ENCODE measurements around the gene HIGD1A.
A peak's percentile ranks its signal among the peaks of the same experiment; 100 is the strongest.
"Not testable (repeated sequence)": the region's sequence is repeated elsewhere in the genome, so short reads cannot be mapped to it uniquely, and the experiment has no call there.

HIGD1A gene

DNA sequence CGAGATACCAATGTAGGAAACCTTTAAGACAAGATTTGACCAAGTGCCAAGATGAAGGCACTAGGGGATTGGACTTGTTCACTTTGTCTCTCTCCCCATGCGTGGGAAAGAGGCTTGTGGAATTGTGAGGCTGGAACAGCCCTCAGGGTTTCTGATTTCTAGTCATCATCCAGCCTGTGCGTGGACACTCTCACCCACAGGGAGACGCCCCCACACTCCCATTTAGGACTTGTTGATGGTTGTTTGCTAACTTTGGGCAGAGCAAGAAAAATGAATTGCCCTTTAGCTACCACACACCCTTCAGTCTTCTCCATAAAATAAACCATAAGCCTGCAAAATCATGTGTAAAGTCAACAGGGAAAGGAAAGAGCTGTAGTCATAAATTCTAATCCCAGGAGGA is 23.4 kb upstream of the HIGD1A start:
- DNase-seq = no peak

DNA sequence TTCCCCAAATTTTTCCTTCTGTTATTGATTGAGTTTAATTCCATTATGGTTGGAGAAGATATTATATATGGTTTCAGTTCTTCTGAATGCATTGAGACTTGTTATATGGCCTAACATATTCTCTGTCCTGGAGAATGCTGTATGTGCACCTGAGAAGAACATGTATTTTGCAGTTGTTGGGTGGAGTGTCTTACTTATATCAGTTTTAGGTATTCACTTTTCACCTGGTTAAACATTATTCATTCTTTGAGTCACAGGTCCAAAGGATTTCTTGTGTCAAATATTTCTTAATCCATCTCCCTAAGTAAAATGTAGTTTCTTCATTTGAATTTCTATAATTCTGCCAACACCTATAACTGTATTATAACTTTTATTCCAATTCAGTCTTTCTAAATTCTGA is 22.7 kb upstream of the HIGD1A start:
- DNase-seq = no peak

- no peak for DNase-seq
Observed at GRCh38 chr3:42826141-42826540, 21.9 kb upstream of the HIGD1A start.

GRCh38 chr3:42823351-42823750 is 19.1 kb upstream of the HIGD1A start:
- no peak for DNase-seq

GRCh38 chr3:42822828-42823227 is 18.5 kb upstream of the HIGD1A start:
- no peak for DNase-seq

GRCh38 chr3:42820746-42821051 is 16.4 kb upstream of the HIGD1A start:
- DNase-seq = no peak

DNA sequence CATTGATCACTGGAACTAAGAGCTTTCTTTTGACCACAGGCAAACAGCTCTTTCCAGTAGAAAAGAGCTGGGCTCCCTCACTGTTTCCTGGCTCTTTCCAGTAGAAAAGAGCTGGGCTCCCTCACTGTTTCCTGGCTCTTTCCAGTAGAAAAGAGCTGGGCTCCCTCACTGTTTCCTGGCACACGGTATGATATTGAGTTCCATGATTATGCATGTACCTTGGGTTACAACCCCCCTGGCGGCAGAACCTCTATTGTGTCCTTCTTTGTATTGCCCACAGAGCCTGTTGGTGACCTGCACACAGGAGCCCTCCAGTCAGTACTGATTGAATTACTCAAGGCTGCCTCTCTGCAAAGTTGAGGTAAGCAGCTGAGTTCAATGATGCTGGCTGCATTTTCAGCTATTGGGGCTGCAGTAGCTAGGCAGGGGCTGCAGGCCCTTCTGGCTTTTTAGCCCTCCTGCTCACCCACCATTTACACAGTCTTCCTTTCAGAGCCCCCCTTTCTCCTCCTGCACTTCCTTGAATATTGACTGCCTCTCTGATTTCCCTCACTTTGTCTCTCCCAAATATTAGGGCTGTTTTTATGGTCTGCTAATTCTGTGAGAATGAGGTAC is 15.2 kb upstream of the HIGD1A start:
- DNase-seq = peak; percentile 41

- no peak for DNase-seq
Observed at GRCh38 chr3:42815826-42816225, 11.5 kb upstream of the HIGD1A start.

DNA sequence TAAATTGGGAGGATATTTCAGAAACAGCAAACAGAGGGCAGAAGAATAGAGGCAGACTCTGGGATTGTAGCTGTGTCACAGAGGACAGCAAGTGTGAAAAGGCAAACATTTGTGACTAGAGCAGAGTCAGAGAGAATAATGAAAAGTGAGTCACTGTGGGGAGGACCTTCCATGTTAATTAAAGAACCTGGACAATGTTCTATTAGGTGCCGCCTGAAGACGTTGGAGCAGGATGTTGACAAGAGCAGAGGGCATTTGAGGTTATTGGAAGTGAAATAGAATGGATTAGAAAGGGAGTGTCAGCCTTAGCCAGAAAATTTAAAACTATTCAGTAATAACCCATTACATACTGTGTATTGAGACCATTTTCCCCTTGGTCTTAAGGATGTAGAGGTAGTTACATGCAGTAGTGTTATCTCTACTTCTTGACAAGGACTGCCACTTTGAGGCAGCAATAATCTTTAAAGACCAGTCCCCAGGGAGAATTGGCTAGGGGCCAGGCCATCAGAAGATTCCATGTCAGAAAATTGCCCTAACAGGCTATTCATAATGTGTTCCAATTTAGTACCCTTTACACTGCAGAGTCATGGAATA is 10.7 kb upstream of the HIGD1A start:
- peak; percentile 4 for DNase-seq

GRCh38 chr3:42814246-42814645 is 10.0 kb upstream of the HIGD1A start:
- no peak for DNase-seq

GRCh38 chr3:42811118-42811883 is 7.0 kb upstream of the HIGD1A start:
- DNase-seq = not testable (repeated sequence)

GRCh38 chr3:42810706-42811105 is 6.4 kb upstream of the HIGD1A start:
- DNase-seq = not testable (repeated sequence)

GRCh38 chr3:42809202-42809601 is 4.9 kb upstream of the HIGD1A start, which contains the start of gene ACKR2:
Gene ACKR2, plus strand, starts transcription at chr3:42809445. Its CDS starts 55,058 bp downstream, at chr3:42864503.
- no peak for DNase-seq

- no peak for DNase-seq
Observed at GRCh38 chr3:42807929-42808328, 3.6 kb upstream of the HIGD1A start.

GRCh38 chr3:42805141-42805821 is 991 bp upstream of the HIGD1A start:
- peak; percentile 13 for DNase-seq

DNA sequence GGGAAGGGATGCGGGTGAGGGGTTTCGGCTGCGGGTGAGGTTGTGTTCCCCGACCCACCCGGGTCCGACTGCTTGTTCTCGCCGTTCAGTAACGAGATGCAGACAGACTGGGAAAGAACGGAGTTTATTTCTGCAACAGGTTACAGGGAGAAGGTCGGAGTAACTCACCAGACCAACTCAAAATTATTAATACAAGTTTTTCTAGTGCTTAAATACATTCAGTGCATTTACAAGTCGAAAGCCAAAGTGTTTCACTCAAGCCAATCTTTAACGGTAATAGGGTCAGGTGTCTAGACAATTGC is 492 bp upstream of the HIGD1A start:
- no peak for DNase-seq

- peak; percentile 25 for DNase-seq
Observed at GRCh38 chr3:42803414-42804105, 730 bp downstream of the HIGD1A start.

GRCh38 chr3:42802876-42803413 is 1.3 kb downstream of the HIGD1A start:
- no peak for DNase-seq

GRCh38 chr3:42801784-42802183 is 2.5 kb downstream of the HIGD1A start:
- no peak for DNase-seq

DNA sequence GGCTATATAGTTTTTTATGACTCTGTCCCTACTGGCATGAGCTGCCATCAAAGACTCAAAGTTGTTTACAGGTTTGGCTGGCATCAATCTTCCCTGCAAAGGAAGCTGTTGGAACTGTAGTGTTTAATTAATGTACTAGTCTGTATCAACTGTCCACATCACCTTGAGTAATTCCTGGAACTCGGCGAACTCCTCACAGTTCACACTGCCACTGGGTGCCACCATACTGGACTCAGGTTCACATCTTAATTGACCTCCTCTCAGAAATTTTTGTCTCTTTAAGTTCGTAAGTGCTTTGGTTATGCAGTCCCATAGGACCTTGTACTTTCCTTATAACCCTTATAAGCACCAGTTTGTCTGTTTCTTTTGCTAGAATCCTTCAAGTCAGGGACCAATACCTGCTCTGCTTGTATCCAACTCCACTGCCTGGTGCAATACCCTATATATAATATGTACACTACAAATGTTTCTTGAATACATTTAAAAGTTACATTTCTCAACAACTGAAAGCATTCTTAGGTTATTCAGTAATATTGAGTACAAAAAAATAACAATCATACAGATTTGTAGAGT is 3.2 kb downstream of the HIGD1A start:
- DNase-seq = no peak

DNA sequence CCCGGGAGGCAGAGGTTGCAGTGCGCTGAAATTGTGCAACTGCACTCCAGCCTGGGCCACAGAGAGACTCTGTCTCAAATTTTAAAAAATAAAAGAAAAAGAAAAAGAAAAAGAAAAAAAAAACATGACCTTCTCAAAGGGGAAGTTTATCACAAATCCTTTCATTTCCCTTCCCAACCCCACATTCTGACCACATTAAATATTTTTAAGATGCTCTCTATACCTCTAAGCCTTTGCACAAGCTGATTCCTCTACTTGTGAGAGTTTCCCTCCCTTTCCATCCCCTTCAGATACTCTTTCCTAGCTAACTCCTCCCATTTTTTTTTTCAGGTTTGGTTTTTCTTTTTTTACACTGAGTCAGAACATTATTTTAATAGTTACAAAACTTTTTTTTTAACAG is 4.0 kb downstream of the HIGD1A start:
- no peak for DNase-seq

DNA sequence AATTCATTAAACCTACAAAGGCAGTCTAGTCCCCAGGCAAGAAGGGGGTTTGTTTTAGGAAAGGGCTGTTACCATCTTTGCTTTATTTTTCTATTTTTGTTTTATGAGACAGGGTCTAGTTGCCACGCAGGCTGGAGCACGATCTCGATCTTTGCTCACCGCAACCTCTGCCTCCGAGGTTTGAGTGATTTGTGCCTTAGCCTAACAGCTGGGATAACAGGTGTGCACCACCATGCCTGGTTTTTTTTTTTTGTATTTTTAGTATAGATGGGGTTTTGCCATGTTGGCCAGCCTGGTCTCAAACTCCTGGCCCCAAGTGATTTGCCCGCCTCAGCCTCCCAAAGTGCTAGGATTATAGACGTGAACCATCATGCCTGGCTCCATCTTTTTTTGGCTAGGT is 4.9 kb downstream of the HIGD1A start:
- no peak for DNase-seq

All from NCI-H146 (cell line).